Measurements from ENCODE around the gene RALY.

DNA sequence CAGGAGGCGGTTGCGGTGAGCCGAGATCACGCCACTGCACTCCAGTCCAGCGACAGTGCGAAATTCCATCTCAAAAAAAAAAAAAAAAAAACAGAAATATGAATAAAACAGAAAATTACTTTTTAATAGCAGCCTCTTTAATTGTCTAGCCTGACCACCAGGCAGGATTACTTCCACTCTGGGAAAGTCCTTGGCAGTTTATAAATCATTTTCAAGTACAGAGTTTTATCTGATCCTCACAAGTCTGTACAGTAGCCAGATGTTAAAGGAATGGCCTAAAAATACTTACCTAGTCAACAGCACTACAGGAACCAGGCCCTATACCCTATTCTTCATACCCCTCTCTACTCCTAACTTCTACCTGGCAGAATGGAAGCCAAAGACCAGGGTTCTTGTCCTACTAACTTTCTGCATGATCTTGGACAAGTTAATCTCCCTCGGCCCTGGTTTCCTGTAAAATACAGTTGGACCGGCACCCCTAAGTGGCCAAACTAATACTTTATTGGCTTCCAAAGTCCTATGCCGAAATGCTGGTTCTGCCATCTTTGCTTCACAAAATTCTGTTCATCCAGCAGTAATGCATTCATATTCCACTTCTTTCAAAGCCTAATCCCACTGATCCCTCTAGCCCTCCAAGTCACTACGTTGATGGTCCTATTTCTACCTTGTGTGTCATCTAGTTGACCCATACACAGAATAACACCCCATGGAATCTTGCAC is 116.5 kb downstream of the RALY start:
- no peak for TF ChIP-seq POLR2A (IDR thresholded peaks at IDR 0.05)
- TF ChIP-seq, protein P1, sequence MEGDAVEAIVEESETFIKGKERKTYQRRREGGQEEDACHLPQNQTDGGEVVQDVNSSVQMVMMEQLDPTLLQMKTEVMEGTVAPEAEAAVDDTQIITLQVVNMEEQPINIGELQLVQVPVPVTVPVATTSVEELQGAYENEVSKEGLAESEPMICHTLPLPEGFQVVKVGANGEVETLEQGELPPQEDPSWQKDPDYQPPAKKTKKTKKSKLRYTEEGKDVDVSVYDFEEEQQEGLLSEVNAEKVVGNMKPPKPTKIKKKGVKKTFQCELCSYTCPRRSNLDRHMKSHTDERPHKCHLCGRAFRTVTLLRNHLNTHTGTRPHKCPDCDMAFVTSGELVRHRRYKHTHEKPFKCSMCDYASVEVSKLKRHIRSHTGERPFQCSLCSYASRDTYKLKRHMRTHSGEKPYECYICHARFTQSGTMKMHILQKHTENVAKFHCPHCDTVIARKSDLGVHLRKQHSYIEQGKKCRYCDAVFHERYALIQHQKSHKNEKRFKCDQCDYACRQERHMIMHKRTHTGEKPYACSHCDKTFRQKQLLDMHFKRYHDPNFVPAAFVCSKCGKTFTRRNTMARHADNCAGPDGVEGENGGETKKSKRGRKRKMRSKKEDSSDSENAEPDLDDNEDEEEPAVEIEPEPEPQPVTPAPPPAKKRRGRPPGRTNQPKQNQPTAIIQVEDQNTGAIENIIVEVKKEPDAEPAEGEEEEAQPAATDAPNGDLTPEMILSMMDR (IDR thresholded peaks at IDR 0.05) = no peak

Measured in ovary (tissue), 3 donors.